ENCODE results near the gene CARD11.
A peak's percentile ranks its signal among the peaks of the same experiment; 100 is the strongest.

The CARD11 gene

DNA sequence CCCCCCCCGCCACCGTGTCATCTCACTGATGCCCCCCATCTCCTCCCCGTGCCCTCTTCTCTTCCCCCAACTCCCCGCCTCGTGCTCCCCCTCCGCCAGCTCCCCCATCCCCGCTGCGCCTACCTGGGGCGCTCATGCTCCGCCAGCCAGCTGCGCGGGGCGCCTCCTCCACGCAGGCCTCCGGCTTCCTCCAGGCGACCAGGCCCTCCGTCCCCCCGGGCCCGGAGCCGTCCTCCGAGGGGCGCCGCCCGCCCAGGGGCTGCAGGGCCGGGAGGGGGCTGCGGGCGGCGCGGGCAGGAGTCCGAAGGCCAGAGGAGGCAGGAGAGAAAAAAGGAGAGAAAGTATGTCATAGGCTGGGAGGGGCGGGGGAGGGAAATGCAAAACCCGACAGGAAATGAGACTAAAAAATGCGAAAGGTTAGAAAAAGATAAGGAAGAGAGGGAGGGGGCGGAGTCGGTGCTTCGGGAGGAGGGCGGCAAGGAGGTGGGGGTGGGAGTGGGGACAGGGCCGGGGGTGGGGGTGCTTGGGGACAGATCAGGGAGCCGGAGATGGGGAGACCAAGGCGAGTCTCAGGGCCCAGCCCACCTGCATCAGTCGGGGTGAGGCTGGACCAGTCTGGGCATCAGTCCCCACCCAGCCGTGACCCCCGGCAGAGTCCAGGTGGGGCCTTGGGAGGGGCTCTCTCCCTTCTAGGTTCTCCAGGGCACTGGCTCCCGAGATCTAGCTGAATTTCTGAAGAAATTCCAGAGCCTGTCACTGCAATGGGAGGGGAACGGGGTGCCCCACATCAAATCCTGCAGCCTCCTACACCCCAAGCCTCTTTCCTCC, at the start of gene CARD11:
Gene CARD11 (minus strand): TSS at position 324 of the 828 bp plus-strand sequence. CDS start 85,361 bp downstream, outside the sequence.
- peak; percentile 71 for DNase-seq

DNA sequence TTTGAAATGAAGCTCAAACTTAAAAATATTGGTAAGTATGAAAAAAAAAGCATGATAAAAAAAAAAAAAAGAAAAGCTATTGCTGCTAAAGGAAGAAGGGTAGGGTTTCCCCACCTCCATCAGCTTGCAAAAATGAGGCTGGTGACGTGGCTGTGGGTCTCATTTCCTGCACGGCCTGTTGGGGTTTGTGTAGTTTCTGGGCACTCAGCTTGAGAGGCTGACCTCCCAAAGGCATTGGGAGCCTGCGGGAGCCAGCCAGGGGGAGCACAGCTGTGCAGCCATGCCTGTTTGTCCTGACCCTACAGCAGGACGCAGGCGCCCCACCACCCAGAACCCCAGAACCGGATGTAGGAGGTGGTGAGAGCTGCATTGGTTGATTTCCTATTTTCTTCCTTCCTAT, 48.8 kb upstream of the CARD11 start:
- DNase-seq, result peak; percentile 88

DNA sequence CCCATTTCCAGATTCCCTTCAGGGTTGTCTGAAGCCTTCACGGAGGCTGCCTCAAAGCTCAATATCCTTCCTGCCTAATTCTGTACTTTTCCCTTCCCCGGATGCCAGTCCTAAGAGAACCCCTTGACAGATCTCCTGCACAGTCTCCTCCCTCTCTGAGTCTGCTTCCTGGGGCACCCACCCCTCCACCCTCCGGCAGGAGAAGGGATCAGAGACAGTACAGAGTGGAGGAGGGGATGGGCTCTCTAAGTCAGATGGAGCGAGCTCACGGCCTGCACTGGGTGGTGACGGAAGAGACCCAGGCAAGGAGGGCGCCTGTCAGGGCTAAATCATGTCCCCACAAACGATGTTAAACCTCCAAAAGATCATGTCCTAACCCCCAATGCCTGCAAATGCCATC, 48.0 kb upstream of the CARD11 start:
- DNase-seq, result no peak

DNA sequence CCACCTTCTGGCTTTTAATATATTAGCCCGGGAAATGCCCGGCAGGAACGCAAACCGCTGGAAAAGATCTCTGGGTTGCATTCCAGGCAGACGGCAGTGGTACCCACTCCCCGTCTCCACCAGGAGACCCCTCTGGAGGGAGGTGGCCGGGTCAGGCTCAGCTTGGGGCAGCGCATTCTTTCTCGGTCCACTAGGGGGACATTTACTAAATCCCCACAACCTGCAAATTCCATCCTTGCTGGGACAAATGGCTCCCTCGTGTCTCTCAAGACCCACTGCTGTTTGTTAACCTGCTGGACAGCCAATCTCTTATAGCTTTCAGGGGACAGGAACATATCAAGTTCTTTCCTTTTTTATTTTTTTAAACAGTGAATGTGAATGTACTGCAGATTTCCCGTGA, 45.8 kb upstream of the CARD11 start:
- DNase-seq, result no peak

DNA sequence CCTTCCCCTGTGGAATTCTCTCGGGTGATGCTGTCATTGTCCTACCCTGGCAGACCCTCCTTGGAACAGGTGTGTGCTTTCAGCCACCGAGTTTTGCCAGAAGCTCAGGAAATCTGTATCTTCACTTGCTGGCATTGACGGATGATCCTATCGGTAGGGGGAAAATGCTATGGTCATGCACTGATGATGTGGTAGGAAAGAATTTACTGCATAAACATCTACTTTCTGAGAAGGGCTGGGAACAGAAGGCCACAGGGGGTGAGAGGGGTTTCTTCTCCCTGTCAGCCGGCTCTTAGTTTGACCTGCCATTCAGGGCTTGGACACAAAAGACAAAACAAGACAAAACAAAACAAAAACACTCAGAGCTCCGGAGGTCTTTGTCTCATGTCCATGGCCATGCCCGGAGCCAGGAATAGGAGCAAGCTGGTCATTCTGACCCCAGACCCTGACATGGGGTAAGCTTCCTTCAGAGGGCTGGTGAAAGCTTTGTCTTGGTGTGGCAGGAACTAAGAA, 43.6 kb upstream of the CARD11 start:
- no peak for DNase-seq

DNA sequence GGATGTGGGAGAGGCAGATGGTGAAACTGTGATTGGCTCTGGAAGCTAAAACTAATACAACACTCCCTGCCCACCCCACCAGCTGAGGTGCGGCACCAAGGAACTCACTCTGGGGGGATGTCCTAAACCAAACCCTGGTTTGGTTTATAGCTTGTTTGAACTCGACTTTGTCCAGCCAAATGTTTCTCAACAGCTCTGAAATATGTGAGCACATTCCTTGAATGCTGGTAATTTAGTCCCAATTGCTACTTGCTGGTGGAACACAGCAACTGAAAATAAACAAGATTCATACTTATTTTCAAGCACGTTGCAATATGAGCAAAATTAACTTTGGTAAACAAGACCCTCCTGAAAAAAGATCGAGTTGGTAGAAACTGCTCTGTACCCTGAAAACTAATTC, 39.7 kb upstream of the CARD11 start:
- DNase-seq, result no peak

DNA sequence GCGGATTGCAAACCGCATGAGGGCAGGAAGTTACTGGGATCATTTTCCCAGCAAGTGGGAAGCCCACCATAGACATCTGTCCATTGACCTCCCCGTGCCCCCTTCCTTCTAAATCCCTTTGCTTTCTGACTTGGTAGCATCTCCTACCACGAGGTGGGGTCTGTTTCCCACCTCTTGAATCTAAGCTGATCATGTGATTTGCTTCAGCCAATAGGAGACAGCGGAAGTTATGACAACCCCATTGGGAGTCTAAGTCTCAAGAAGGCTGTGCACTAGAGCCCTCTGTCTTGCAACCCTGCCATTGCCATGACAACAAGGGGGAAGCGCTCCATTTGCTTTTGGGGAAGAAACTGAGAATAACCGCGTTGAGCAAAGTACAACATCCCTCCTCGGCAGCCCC, 39.2 kb upstream of the CARD11 start:
- no peak for DNase-seq

DNA sequence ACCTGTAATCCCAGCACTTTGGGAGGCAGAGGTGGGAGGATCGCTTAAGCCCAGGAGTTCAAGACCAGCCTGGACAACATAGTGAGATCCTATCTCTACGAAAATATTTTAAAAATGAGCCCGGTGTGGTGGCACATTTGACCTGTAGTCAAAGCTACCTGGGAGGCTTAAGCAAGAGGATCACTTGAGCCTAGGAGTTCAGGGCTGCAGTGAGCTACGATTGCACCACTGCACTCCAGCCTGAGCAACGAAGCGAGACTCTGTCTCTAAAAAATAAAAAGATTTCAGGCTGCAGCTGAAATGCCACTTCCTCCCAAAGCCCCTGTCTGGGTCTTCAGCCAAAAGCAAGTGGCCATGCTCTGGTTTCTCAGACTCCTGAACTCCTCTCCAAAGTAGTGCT, 38.7 kb upstream of the CARD11 start:
- DNase-seq, result no peak

DNA sequence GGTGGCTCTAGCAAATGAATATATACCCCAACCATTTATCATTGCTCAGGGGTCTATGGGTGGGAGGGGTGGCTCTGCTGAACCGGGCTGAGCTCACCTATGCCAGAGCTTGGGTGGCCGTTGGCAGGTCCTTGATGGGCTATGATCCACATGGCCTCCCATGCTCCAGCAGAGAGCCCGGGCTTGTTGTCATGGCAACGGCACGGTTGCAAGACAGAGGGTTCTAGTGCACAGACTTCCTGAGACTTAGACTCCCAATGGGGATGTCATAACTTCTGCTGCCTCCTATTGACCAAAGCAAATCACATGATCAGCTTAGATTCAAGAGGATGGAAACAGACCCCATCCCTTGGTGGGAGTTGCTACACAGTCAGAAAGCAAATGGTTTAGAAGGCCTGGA, 36.4 kb upstream of the CARD11 start:
- no peak for DNase-seq

DNA sequence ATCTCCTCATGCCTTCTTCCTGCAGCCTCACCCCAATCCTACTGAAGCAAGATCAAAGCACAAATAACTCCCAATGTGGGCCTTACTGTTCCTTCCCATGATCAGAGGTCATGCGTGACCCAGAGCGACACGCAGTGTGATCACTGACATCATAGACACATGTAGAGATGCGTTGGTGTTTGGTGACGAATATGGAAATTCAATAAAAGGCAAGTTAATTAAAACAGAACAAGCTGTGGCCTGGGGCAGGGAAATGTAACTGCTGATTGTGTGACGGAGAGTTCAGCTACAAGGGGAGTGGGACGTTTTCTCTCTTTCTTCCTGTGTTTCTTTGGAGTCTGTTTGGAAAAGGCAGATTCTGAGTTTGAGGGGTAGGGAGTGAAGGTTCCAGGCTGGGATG, 34.8 kb upstream of the CARD11 start:
- no peak for DNase-seq

DNA sequence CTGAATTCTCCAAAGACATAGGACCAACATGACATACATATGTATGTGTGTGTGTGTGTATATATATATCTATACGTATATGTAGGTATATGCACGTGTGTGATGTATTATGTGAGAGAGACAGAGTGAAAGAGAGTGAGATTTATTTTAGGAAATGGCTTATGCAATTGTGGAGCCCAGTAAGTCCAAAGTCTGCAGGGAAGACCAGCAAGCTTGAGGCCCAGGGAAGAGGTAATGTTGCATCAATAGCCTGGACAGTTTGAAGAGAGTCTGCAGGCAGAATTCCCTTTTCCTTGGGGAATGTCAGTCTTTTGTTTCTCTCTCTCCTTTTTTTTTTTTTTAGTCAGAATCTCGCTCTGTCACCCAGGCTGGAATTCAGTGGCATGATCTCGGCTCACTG, 33.0 kb upstream of the CARD11 start:
- no peak for DNase-seq

DNA sequence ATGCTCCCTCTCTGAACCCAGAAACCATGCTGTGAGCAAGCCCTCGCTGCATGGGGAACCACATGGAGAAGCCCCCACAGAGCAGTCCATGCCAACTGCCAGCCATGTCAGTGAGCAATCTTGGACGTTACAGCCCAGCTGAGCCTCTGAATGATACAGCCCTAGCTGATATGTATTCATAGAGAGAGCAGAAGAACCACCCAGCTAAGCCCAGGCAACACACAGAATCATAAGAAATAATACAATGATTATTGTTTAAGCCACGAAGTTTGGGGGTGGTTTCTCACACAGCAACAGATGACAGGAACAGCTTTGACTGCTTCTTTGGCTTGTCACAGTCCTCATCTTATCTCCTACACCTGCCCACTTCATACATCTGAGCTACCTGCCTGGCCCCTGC, 32.5 kb upstream of the CARD11 start:
- no peak for DNase-seq

DNA sequence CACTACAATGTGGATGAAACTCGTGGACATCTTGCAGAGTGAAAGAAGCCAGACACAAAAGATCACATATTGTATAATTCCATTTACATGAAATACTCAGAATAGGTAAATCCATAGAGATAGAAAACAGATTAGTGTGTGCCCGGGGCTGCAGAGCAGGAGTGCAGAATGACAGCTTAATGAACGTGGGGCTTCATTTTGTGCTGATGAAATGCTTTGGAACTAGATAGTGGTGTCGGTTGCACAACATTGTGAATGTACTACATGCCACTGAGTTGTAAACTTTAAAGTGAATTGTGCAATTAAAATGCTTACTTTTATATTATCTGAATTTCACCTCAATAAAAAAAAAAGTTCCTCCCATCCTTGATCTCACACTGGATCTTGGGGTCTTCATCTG, 31.8 kb upstream of the CARD11 start:
- DNase-seq, result no peak

DNA sequence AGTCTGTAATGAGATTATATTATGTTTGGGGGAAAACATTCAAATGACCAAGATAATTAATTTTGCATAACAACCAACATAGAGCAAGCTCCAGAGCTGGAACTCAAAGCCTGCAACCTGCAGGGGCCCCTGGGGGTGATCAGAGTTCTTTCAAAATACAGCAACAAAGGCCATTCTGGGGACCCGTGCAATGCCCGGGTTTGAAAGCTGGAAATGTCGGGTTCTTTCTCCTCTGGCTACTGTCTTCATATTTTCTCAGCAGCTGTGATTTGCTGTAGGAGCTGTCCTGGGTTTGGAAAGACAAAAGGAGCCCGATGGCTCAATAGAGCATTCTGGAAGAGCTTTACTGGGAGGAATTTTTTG, 30.8 kb upstream of the CARD11 start:
- no peak for DNase-seq

DNA sequence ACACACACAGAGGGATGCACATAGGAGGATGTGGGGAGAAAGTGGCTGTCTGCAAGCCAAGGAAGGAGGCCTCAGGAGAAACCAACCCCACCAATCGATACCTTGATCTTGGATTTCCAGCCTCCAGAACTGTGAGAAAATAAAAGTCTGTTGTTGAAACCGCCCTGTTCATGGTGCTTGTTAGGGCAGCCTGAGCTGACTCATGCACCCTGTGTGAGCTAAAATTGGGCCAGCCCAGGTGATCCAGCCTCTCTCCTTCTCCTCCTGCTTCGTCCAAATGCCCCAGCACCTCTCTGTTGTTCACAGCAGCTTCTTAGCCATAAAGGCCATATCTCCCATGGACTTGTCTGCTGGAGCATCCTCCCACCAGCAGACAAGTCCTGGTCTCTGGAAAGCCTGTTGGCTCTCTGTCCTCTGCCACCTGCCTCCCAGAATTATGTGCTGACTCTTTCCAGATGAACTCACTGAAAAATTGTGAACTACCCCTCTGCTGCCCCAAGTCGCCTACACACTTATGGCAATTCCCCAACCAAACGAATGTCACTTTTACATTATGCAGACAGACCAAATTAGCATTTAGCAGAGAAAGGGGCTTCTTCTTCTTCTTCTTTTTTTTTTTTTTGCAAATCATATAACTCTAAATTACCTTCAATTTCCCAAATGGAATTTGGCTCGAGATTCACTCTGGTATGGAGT, 30.2 kb upstream of the CARD11 start:
- no peak for DNase-seq

DNA sequence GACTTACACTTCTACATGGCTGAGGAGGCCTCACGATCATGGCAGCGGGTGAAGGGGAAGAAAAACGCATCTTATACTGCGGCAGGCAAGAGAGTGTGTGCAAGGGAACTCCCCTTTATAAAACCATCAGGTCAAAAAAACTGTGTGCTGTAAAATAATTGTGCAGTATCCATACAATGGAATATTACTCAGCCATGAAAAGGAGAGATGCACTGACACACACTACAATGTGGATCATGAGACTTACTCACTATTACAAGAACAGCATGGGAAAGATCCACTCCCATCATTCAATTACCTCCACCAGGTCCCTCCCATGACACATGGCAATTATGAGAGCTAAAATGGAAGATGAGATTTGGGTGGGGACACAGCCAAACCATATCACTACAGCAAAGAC, 27.2 kb upstream of the CARD11 start:
- DNase-seq, result no peak

DNA sequence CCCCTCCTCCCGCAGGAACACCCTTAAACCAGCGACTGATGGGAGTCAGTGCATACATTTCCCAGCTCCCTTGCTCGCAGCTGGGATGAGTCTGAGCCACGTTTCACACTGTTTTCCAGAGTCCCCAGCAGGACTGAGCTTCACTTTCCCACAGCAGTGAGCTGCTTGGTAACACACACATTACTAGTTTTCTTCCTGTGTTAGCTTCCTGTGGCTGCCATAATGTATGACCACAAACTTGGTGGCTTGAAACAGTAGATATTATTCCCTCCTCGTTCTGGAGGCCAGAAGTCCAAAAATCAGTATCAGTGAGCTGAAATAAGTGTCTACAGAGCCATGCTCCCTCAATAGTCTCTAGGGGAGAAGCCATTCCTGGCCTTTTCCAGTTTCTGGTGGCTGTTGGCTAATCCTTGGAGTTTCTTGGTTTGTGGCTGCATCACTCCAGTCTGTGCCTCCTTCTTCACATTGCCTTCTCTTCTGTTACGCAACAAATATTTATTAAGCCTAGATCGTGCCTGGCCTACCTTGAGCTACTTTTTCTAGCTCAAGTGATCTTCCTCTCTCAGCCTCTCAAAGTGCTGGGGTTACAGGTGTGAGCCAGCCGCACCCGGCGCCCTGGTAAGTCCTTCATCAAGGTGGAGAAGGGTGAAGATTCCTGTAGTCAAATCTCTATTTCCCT, 26.2 kb upstream of the CARD11 start:
- no peak for DNase-seq

DNA sequence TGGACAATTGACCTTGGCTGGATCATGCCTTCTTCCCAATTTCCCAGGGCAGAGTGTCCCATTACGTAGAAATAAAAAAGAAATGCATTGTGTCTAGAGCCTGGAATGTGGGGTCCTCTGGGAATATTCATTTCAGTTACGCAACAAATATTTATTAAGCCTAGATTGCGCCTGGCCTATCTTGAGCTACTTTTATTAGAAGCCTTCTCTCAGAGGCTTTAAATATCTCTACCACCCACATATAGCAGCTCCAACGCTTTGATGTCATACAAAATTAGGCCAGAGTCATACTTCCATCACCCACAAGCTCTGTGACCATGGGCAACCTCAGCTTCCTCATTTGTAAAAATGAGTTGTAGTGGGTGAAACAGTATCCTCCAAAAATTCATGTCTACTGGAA, 24.9 kb upstream of the CARD11 start:
- no peak for DNase-seq

DNA sequence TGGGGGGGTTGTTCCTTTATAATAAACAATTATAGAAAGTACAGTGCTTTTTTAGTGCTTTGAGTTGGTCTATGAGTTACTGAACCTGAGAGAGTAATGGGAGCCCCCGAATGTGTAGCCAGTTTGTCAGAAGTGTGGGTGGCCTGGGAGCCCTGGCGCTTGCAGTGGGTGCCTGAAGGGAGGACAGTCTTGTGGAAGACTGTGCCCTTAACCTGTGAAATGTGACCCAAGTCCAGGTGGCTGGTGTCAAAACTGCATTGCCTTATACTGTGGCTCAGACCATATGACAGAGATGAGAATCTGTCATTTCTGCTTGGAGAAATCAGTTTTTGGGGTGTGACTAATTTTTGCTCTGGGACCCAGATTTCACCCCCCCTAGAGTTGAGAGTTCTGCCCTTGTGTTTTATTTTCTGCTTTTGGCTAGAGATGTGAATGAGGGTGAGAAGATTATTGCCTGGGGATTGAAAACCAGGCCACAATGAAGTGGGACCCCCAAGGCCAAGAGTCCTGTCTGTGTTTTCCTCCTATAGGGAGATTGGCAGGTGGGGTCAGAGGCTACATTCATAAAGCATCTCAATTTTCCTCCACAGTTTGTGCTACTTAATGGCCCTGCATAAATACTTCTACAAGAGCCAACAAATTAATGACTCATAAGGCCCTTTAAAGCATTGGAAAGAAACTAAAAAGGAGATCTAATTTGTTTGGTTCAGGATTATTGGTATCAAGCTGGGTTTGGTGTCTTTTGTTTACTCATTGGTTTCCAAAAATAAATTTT, 24.1 kb upstream of the CARD11 start:
- peak; percentile 11 for DNase-seq

DNA sequence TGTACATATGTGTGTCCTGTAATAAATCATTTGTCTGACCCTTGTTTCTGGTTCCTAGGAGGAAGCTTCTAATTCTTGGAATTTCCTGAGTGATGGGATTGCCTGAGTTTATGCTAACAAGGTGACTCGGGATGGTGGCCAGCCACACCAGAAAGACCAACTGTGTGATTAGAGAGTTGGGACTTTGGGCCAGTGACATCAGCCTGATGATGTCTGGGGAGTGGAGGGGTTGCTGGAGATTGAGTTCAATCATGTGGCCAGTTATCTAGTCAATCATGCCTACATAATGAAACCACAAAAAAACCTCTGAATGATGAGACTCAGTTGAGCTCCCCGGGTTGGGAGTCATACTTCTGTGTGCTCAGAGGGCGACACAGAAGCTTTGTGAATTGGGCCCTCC, 23.5 kb upstream of the CARD11 start:
- peak; percentile 51 for DNase-seq

DNA sequence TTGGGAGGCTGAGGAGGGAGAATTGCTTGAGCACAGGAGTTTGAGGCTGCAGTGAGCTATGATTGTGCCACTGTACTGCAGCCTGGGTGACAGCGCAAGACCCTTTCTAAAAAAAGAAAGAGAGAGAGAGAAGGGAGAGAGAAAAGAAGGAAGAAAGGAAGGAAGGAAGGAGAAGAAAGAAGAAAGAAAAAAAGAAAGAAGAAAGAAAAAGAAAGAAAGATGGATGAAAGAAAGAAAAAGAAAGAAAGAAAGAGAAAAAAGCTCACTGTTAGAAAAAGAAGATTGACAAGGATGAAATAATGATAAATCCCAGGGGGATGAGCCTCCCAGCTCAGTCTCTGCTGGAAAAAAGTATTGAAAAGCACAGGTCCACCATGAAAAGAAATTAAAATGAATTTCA, 22.8 kb upstream of the CARD11 start:
- DNase-seq, result no peak

DNA sequence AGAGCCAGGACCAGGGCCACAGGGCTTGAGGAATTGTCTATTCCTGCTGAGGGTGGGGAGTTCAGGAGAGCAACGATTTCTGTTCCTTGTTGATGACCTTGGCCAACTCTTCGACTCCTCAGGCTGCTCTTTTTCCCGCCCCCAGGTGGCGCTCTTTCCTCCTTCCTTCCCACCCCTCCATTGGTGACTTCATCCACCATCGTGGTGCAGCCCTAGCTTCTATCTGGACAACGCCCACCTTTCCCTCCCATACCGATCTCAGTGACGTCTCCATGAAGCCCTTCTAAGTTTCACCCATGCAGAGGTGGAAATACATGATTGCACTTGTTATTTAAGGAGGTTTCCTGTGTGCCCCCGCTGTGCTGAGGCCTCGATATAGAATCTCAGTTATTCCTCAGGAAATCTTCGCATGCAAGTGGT, 22.1 kb upstream of the CARD11 start:
- peak; percentile 71 for DNase-seq

DNA sequence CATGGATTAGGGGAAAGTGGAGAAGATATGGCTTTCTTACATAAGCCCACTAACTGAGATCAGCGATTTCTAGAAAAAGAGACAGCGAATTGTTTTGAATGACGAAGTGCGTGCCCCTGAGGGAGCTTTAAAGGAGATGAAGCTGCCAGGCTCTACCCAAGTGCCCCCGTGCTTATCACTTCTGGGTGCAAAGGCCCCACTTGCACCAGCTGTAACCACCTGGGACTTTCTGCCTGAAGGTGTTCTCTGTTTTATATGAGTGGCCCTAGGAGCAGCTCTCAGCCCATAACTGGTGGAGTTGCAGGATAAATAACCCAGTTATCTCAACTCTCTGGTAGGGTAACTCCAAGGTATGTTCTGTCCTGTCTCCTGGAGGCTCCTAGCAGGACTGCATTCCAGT, 20.4 kb upstream of the CARD11 start:
- DNase-seq, result no peak

Data from activated CD4-positive, alpha-beta T cell treated with anti-CD3 and anti-CD28 coated beads, Interleukin-10, Interleukin-2, amounts not matched to agents 100 ng/mL and 50 ng/mL, durations not matched to agents 16 hours and 8 hours (primary cell).